Epithelial cell of umbilical artery (primary cell): ENCODE results near the gene CCR3. TPM values are rescaled to one million over a fixed set of nuclear protein-coding genes. Genes with fewer than 3 reads are reported as not detected.

Source experiments
- total RNA-seq: library from RNA; depleted of rRNA; stranded (reverse); fragments of >200 nt; gene quantifications from 2 replicates; pipeline ENCODE4 v1.2.3, GENCODE V29; 2014

The CCR3 gene
- total RNA-seq, result not detected in 2 replicates

DNA sequence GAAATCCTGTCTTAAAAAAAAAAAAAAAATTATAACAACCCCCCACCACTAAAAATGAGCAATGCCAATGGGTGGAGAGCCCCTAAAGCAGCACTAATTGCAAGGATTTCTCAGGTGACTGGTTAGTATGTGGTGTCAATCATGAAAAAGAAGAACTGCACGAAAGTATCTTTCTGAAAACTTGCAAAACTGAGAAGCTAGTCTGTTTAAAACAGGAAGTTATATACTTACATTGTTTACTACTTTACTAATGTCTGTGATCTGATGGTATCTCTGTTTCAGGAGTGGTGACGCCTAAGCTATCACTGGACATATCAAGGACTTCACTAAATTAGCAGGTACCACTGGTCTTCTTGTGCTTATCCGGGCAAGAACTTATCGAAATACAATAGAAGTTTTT is at the start of gene CCR3:
Gene CCR3, plus strand, starts transcription at position 341 of the 400 bp plus-strand sequence. CDS start 22,699 bp downstream, outside the sequence.

DNA sequence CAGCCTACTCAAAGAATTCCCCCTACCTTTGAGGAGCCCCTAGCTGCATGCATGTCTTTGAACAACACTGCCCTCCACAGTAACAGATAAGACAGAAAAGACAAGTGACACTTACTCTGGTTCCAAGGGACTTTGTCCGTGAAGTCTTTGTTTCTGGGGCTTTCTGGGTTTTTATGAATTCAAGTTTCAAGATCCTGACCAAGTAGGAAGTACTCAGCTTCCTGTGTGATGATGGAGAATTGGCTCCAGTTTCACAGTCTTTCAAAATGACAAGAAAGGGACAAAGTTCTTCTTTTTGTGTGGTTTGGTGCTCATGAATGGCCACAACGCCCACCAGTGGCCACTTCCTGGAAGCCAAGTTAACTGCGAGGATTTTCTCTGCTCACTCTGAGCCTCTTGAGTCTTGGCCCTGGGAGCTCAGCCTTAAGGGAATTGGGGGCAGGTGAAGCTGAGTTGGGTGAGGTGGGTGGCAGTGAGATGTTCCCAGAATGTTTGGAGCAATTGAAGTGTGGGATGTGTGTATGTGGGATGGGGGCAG is 34.0 kb upstream of the CCR3 start, which contains the start of gene CCR1:
Gene CCR1, minus strand, starts transcription at position 147 of the 538 bp plus-strand sequence. CDS start 4,000 bp downstream, outside the sequence.

Other genes starting within 250 kb of the CCR3 start
- 10.4 and 14.4 TPM in 2 replicates for gene FYCO1, start 246.6 kb upstream of the CCR3 start, total RNA-seq
- gene XCR1, start 215.0 kb upstream of the CCR3 start, total RNA-seq, result not detected in 2 replicates
- not detected in 2 replicates for gene CCR1, start 34.1 kb upstream of the CCR3 start, total RNA-seq
- not detected in 2 replicates for gene CCR2, start 111.7 kb downstream of the CCR3 start, total RNA-seq
- not detected in 2 replicates for gene CCR5, start 128.5 kb downstream of the CCR3 start, total RNA-seq
- 2.1 and 2.3 TPM in 2 replicates for gene CCRL2, start 164.8 kb downstream of the CCR3 start, total RNA-seq
- not detected in 2 replicates for gene LTF, start 222.4 kb downstream of the CCR3 start, total RNA-seq